Naive thymus-derived CD4-positive, alpha-beta T cell (primary cell): Measurements from ENCODE around the gene HERC3. TPM values are rescaled to one million over a fixed set of nuclear protein-coding genes. Genes with fewer than 3 reads are reported as not detected.

Source experiments
- ATAC-seq: fragments of 150-1000 bp; cut with Tn5 transposase; 2 replicates; pipeline ENCODE4 v1.10.0; 2021; ENCODE audit warnings: mild to moderate bottlenecking, moderate library complexity
- CTCF ChIA-PET: fragments of 350-600 bp; sonication (Branson Sonifier 250); formaldehyde crosslinking; loops from one replicate; lab custom pipeline; 2021; ENCODE audit warnings: antibody characterized with exemption; lab: Charles Lee
- POLR2A ChIA-PET: fragments of 350-600 bp; sonication (Branson Sonifier 250); formaldehyde crosslinking; loops from one replicate; lab custom pipeline; 2021; ENCODE audit warnings: antibody characterized with exemption, inconsistent platforms; lab: Charles Lee
- DNase-seq, 9 donors: peaks; one replicate each; pipeline versions ENCODE4 v3.0.0 to v3.0.0-alpha.2; 2020 to 2022; ENCODE audit warnings: mixed read lengths in 1 of 9
- H3K27ac ChIP-seq: one replicate; pipeline ENCODE4 v1.7.0; 2013; ENCODE audit warnings: mild to moderate bottlenecking, low read depth, low read length, moderate library complexity
- H3K27me3 ChIP-seq, 2 donors: one replicate each; pipeline ENCODE4 v1.7.0; 2013; ENCODE audit warnings: low read length in 2 of 2, mild to moderate bottlenecking in 2 of 2, moderate library complexity in 2 of 2; ENCODE audit not compliant: control insufficient read depth in 2 of 2, insufficient read depth in 2 of 2
- H3K36me3 ChIP-seq, 3 experiments: 1 replicate in 2 of 3; 2 replicates in 1 of 3; pipeline ENCODE4 v1.7.0; 2013; ENCODE audit warnings: low read length in 3 of 3, mild to moderate bottlenecking in 3 of 3, moderate library complexity in 1 of 3; ENCODE audit not compliant: insufficient read depth in 3 of 3, control insufficient read depth in 2 of 3
- H3K4me1 ChIP-seq, 2 donors: one replicate each; pipeline ENCODE4 v1.7.0; 2013; ENCODE audit warnings: low read length in 2 of 2, mild to moderate bottlenecking in 2 of 2, moderate library complexity in 1 of 2; ENCODE audit not compliant: control insufficient read depth in 2 of 2, insufficient read depth in 2 of 2
- H3K4me3 ChIP-seq: 2 replicates; pipeline ENCODE4 v1.7.0; 2013; ENCODE audit warnings: mild to moderate bottlenecking, low read length
- H3K9me3 ChIP-seq, 3 experiments: 1 replicate in 2 of 3; 2 replicates in 1 of 3; pipeline ENCODE4 v1.7.0; 2013; ENCODE audit warnings: low read length in 3 of 3; ENCODE audit not compliant: control insufficient read depth in 2 of 3
- H3K27ac Mint-ChIP-seq, 9 donors: one replicate each; pipeline ENCODE4 v1.8.0; 2020 to 2022; ENCODE audit warnings: mixed read lengths in 9 of 9, mild to moderate bottlenecking in 8 of 9, moderate library complexity in 5 of 9, inconsistent platforms in 2 of 9
- H3K27me3 Mint-ChIP-seq, 5 donors: one replicate each; pipeline ENCODE4 v1.8.0; 2021 to 2022; ENCODE audit warnings: mixed read lengths in 5 of 5, mild to moderate bottlenecking in 1 of 5
- H3K36me3 Mint-ChIP-seq, 5 donors: one replicate each; pipeline ENCODE4 v1.8.0; 2020 to 2022; ENCODE audit warnings: mixed read lengths in 5 of 5, mild to moderate bottlenecking in 3 of 5, inconsistent platforms in 1 of 5
- H3K4me1 Mint-ChIP-seq, 7 donors: one replicate each; pipeline ENCODE4 v1.8.0; 2020 to 2022; ENCODE audit warnings: mixed read lengths in 7 of 7, mild to moderate bottlenecking in 3 of 7, inconsistent platforms in 1 of 7
- H3K4me3 Mint-ChIP-seq, 10 donors: one replicate each; pipeline ENCODE4 v1.8.0; 2020 to 2022; ENCODE audit warnings: mild to moderate bottlenecking in 10 of 10, mixed read lengths in 10 of 10, moderate library complexity in 6 of 10, inconsistent platforms in 2 of 10
- H3K9me3 Mint-ChIP-seq, 11 donors: one replicate each; pipeline ENCODE4 v1.8.0; 2020 to 2022; ENCODE audit warnings: mixed read lengths in 11 of 11, mild to moderate bottlenecking in 4 of 11, inconsistent platforms in 1 of 11, moderate library complexity in 1 of 11
- intact Hi-C, 2 donors: fragments of 100-400 bp; cut with micrococcal nuclease; formaldehyde crosslinking; loops; one replicate each; pipeline ENCODE4 v1.15.1; 2023
- polyA plus RNA-seq, 2 donors: library from polyadenylated mRNA; unstranded; fragments of 300-500 nt; fragmentation: Illumina TruSeq; gene quantifications; one replicate each; pipeline ENCODE4 v1.2.3, GENCODE V29; 2021
- total RNA-seq, 6 experiments: library from RNA in 5 of 6; stranded (reverse) in 5 of 6; gene quantifications; 1 replicate in 5 of 6; 2 replicates in 1 of 6; pipeline ENCODE4 v1.2.3 and lab custom pipeline; 2021 to 2026

Gene HERC3
- total and polyA plus RNA-seq, 7 experiments from 2014 or later = 38.1 to 130 (median 101) TPM

GRCh38 chr4:88725143-88725542 is 132.9 kb downstream of the HERC3 start:
- Mint-ChIP-seq H3K36me3 (peaks cover 5 to 38% (median 29%) of the 10 kb centered on the region in 5 donors), H3K4me1 (no peaks in the 10 kb centered on the region), H3K9me3 (no peaks in the 10 kb centered on the region), H3K4me3 (no peak overlapping the region), H3K27ac (peak overlapping the region in 6 of 9 donors; percentile 12 to 80 (median 46)), H3K27me3 (no peaks in the 10 kb centered on the region)
- ChIA-PET POLR2A (no interaction called here), CTCF (interaction anchor here (0.5 to 0.9 kb wide), 2 partner anchors 11 to 52 kb away, joined by 3 read pairs; no protein-coding TSS in a partner anchor)
- no peak for ATAC-seq
- intact Hi-C loops = no loop called here
- H3K27me3 ChIP-seq = no peaks in the 10 kb centered on the region
- no peaks in the 10 kb centered on the region for H3K4me1 ChIP-seq
- H3K27ac ChIP-seq = no peak overlapping the region
- H3K4me3 ChIP-seq = no peak overlapping the region
- H3K9me3 ChIP-seq = no peaks in the 10 kb centered on the region
- DNase-seq = no peak
- peaks cover 0 to 90% (median 11%) of the 10 kb centered on the region in 3 experiments for H3K36me3 ChIP-seq

GRCh38 chr4:88725986-88726385 is 133.7 kb downstream of the HERC3 start:
- ChIA-PET CTCF (interaction anchor here (1.5 kb wide), 1 partner anchor 186 kb away, joined by 4 read pairs; no protein-coding TSS in a partner anchor), POLR2A (interaction anchor here (1.0 kb wide), 1 partner anchor 12 kb away, joined by 3 read pairs; no protein-coding TSS in a partner anchor)
- intact Hi-C loops = no loop called here
- H3K4me1 Mint-ChIP-seq = no peaks in the 10 kb centered on the region
- H3K4me3 Mint-ChIP-seq = no peak overlapping the region
- H3K9me3 ChIP-seq = no peaks in the 10 kb centered on the region
- no peaks in the 10 kb centered on the region for H3K4me1 ChIP-seq
- H3K27me3 ChIP-seq = no peaks in the 10 kb centered on the region
- H3K4me3 ChIP-seq = no peak overlapping the region
- H3K9me3 Mint-ChIP-seq = no peaks in the 10 kb centered on the region
- ATAC-seq (no peak), DNase-seq (no peak)
- no peak overlapping the region for H3K27ac ChIP-seq
- H3K27me3 Mint-ChIP-seq = no peaks in the 10 kb centered on the region
- peak overlapping the region in 1 of 9 donors; percentile 45 for H3K27ac Mint-ChIP-seq
- peaks cover 5 to 33% (median 22%) of the 10 kb centered on the region in 5 donors for H3K36me3 Mint-ChIP-seq
- peaks cover 0 to 88% (median 11%) of the 10 kb centered on the region in 3 experiments for H3K36me3 ChIP-seq

GRCh38 chr4:88728146-88728545 is 135.9 kb downstream of the HERC3 start:
- Histone ChIP-seq H3K4me1 (no peaks in the 10 kb centered on the region), H3K9me3 (no peaks in the 10 kb centered on the region), H3K27me3 (no peaks in the 10 kb centered on the region), H3K4me3 (no peak overlapping the region), H3K36me3 (peaks cover 0 to 72% (median 11%) of the 10 kb centered on the region in 3 experiments), H3K27ac (no peak overlapping the region)
- H3K9me3 Mint-ChIP-seq = no peaks in the 10 kb centered on the region
- ChIA-PET CTCF (no interaction called here), POLR2A (no interaction called here)
- H3K36me3 Mint-ChIP-seq = peaks cover 5 to 33% (median 13%) of the 10 kb centered on the region in 5 donors
- H3K4me3 Mint-ChIP-seq = no peak overlapping the region
- intact Hi-C loops = no loop called here
- ATAC-seq (no peak), DNase-seq (no peak)
- no peaks in the 10 kb centered on the region for H3K4me1 Mint-ChIP-seq
- H3K27me3 Mint-ChIP-seq = no peaks in the 10 kb centered on the region
- H3K27ac Mint-ChIP-seq = peak overlapping the region in 5 of 9 donors; percentile 29 to 66 (median 40)

DNA sequence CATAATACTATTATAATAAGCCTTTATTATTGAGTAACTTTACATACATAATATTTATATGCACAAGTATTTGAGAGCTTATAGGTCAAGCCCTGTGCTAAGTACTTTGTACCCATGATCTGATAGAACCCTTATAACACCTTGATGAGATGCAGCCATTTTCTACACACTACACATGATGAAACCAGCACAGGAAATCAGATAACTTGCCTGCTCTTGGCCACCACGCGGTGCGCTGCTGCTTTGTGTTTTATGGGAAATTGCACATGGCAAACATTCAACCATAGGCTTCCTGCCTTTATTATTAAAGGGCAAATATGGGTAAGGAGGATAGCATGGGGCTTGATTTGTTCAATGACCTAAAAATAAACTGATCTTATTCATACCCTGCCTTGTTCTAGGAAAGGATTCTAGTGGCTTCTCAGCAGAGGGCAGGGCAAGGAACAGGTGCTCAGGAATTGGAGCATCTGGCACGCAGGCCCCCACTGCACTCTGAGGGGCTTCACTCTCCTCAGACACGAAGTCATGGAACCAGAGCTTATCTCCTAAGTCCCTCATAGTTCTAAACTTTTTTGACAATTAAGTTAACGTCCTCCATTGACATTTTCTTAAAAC is 137.0 kb downstream of the HERC3 start:
- Histone ChIP-seq H3K9me3 (no peaks in the 10 kb centered on the region), H3K27ac (no peak overlapping the region), H3K4me1 (no peaks in the 10 kb centered on the region), H3K36me3 (peaks cover 0 to 62% (median 6%) of the 10 kb centered on the region in 3 experiments), H3K27me3 (no peaks in the 10 kb centered on the region), H3K4me3 (no peak overlapping the region)
- intact Hi-C loops = no loop called here
- H3K9me3 Mint-ChIP-seq = no peaks in the 10 kb centered on the region
- no peak overlapping the region for H3K4me3 Mint-ChIP-seq
- DNase-seq = no peak
- CTCF ChIA-PET = no interaction called here
- no peaks in the 10 kb centered on the region for H3K27me3 Mint-ChIP-seq
- POLR2A ChIA-PET = interaction anchor here (0.7 kb wide), 1 partner anchor 35 kb away, joined by 3 read pairs; no protein-coding TSS in a partner anchor
- H3K4me1 Mint-ChIP-seq = no peaks in the 10 kb centered on the region
- H3K36me3 Mint-ChIP-seq = peaks cover 5 to 31% (median 13%) of the 10 kb centered on the region in 5 donors
- peak overlapping the region in 4 of 9 donors; percentile 3 to 71 (median 28) for H3K27ac Mint-ChIP-seq
- ATAC-seq = no peak

- Histone ChIP-seq H3K4me1 (no peaks in the 10 kb centered on the region), H3K27me3 (no peaks in the 10 kb centered on the region), H3K36me3 (peaks cover 0 to 46% (median 6%) of the 10 kb centered on the region in 3 experiments), H3K27ac (no peak overlapping the region), H3K4me3 (no peak overlapping the region), H3K9me3 (no peaks in the 10 kb centered on the region)
- H3K27ac Mint-ChIP-seq = peak overlapping the region in 5 of 9 donors; percentile 11 to 77 (median 48)
- no peak for ATAC-seq
- intact Hi-C loops = no loop called here
- peak overlapping the region in 1 of 10 donors; percentile 32 for H3K4me3 Mint-ChIP-seq
- peaks cover 5 to 38% (median 13%) of the 10 kb centered on the region in 5 donors for H3K36me3 Mint-ChIP-seq
- no peaks in the 10 kb centered on the region for H3K4me1 Mint-ChIP-seq
- DNase-seq = no peak
- ChIA-PET POLR2A (no interaction called here), CTCF (no interaction called here)
- no peaks in the 10 kb centered on the region for H3K27me3 Mint-ChIP-seq
- H3K9me3 Mint-ChIP-seq = no peaks in the 10 kb centered on the region
Measured at GRCh38 chr4:88730811-88731210, 138.5 kb downstream of the HERC3 start.

DNA sequence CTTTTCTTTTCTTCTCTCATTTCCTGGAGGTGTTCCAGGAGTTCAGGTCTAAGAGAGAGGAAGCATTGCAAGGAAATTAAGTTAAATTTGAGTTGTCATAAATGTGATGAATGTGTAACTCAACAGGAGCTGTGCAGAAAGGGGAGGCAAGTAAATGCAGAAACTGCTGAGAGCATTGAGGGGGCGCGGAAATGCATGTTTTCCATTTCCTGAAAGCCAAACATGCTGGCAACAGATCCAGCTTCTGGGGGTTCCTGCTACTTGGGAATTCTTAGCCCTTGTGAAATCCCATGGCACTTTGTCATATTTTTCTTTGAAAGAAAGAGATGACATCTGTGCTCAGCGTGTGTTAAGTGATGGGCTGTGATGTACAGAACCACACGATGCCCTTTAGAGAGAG is 139.1 kb downstream of the HERC3 start:
- DNase-seq (no peak), ATAC-seq (no peak)
- intact Hi-C loops = no loop called here
- Histone ChIP-seq H3K27me3 (no peaks in the 10 kb centered on the region), H3K36me3 (peaks cover 0 to 43% (median 6%) of the 10 kb centered on the region in 3 experiments), H3K27ac (no peak overlapping the region), H3K9me3 (no peaks in the 10 kb centered on the region), H3K4me3 (no peak overlapping the region), H3K4me1 (no peaks in the 10 kb centered on the region)
- H3K27me3 Mint-ChIP-seq = no peaks in the 10 kb centered on the region
- no peaks in the 10 kb centered on the region for H3K9me3 Mint-ChIP-seq
- ChIA-PET POLR2A (no interaction called here), CTCF (no interaction called here)
- peaks cover 5 to 40% (median 13%) of the 10 kb centered on the region in 5 donors for H3K36me3 Mint-ChIP-seq
- no peak overlapping the region for H3K4me3 Mint-ChIP-seq
- H3K4me1 Mint-ChIP-seq = peaks cover 0 to 5% (median 2%) of the 10 kb centered on the region in 7 donors
- peak overlapping the region in 5 of 9 donors; percentile 9 to 77 (median 62) for H3K27ac Mint-ChIP-seq
